ENCODE measurements around the gene LST1.
"Not testable (repeated sequence)": the region's sequence is repeated elsewhere in the genome, so short reads cannot be mapped to it uniquely, and the experiment has no call there.

LST1 gene

GRCh38 chr6:31547727-31548543 is 38.1 kb upstream of the LST1 start:
- ChIA-PET POLR2A (ENCODE audit: low non-redundant PET) (no interaction called here), CTCF (interaction anchor here (0.7 to 6.3 kb wide), 2 partner anchors 36 to 51 kb away, joined by 5 to 96 read pairs; no protein-coding TSS in a partner anchor)
- peak overlapping the region; percentile 76 for H3K27ac ChIP-seq
- no peak for TF ChIP-seq CTCF (conservative IDR thresholded peaks at IDR 0.05; ENCODE audit: low read depth)
- DNase-seq (ENCODE audit: low spot score), result no peak

GRCh38 chr6:31548544-31548873 is 37.6 kb upstream of the LST1 start:
- no peak for DNase-seq (ENCODE audit: low spot score)
- H3K27ac ChIP-seq, result peak overlapping the region; percentile 76
- ChIA-PET CTCF (interaction anchor here (6.3 kb wide), 1 partner anchor 50 kb away, joined by 96 read pairs; no protein-coding TSS in a partner anchor), POLR2A (ENCODE audit: low non-redundant PET) (no interaction called here)
- no peak for TF ChIP-seq CTCF (conservative IDR thresholded peaks at IDR 0.05; ENCODE audit: low read depth)

- peak overlapping the region; percentile 16; the same call in 1 of the 2 replicates for H3K27ac ChIP-seq
- POLR2A ChIA-PET (ENCODE audit: low non-redundant PET), result interaction anchor here (0.6 to 1.1 kb wide), 2 partner anchors 47 to 139 kb away, joined by 3 to 10 read pairs; no protein-coding TSS in a partner anchor
- CTCF ChIA-PET, result interaction anchor here (0.6 to 1.5 kb wide), 4 partner anchors 30 to 57 kb away, joined by 3 to 16 read pairs (median 6); no protein-coding TSS in a partner anchor
- not testable (repeated sequence) for DNase-seq (ENCODE audit: low spot score)
These were observed 34.7 kb upstream of the LST1 start for GRCh38 chr6:31551371-31551770.

- POLR2A ChIA-PET (ENCODE audit: low non-redundant PET), result no interaction called here
- DNase-seq (ENCODE audit: low spot score), result no peak
- H3K27ac ChIP-seq, result no peak overlapping the region
- no peak for TF ChIP-seq CTCF (conservative IDR thresholded peaks at IDR 0.05; ENCODE audit: low read depth)
- CTCF ChIA-PET, result interaction anchor here (1.7 kb wide), 1 partner anchor 42 kb away, joined by 9 read pairs; no protein-coding TSS in a partner anchor
These were observed 29.8 kb upstream of the LST1 start for GRCh38 chr6:31556307-31556706.

GRCh38 chr6:31557443-31558317 is 28.4 kb upstream of the LST1 start:
- ChIA-PET CTCF (interaction anchor here (1.3 kb wide), 1 partner anchor 23 kb away, joined by 3 read pairs; no protein-coding TSS in a partner anchor), POLR2A (ENCODE audit: low non-redundant PET) (no interaction called here)

GRCh38 chr6:31558318-31558625 is 27.8 kb upstream of the LST1 start:
- CTCF ChIA-PET, result interaction anchor here (1.3 kb wide), 1 partner anchor 23 kb away, joined by 3 read pairs; no protein-coding TSS in a partner anchor

More at GRCh38 chr6:31557443-31558317, 28.4 kb upstream of the LST1 start:
- no peak for TF ChIP-seq CTCF (conservative IDR thresholded peaks at IDR 0.05; ENCODE audit: low read depth)
- H3K27ac ChIP-seq, result peak overlapping the region; percentile 57
- DNase-seq (ENCODE audit: low spot score), result no peak

More at GRCh38 chr6:31558318-31558625, 27.8 kb upstream of the LST1 start:
- H3K27ac ChIP-seq, result peak overlapping the region; percentile 57; the same call in 1 of the 2 replicates
- no peak for DNase-seq (ENCODE audit: low spot score)
- TF ChIP-seq CTCF (conservative IDR thresholded peaks at IDR 0.05; ENCODE audit: low read depth), result no peak
- POLR2A ChIA-PET (ENCODE audit: low non-redundant PET), result no interaction called here
